NCI-H1105 treated with DMSO at 0.1 percent for 48 hours (cell line): ENCODE data around the gene NEO1.
"Not testable (repeated sequence)": the region's sequence is repeated elsewhere in the genome, so short reads cannot be mapped to it uniquely, and the experiment has no call there.

Experiments
- DNase-seq: peaks from one replicate; lab custom pipeline; 2025; lab: John Stamatoyannopoulos, UW

The NEO1 gene

DNA sequence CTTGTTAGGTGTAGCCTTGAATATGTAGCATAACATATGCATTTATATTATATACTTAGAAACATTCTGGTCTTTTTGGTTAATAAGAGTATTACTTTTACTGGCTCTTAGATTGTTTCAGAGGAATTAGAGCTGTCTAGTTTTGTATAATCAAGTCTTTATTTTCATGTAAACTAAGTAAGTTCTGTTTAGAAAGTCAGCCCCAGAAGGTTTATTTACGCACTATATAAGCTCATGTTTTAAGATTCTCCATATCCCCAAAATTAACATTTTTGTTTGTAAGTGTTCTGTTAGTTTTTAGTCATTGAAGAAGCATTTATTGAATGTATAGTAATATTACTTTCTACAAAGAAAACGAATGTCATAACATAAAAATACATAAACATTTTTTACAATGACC lies 158.4 kb downstream of the NEO1 start:
- DNase-seq, result no peak

DNA sequence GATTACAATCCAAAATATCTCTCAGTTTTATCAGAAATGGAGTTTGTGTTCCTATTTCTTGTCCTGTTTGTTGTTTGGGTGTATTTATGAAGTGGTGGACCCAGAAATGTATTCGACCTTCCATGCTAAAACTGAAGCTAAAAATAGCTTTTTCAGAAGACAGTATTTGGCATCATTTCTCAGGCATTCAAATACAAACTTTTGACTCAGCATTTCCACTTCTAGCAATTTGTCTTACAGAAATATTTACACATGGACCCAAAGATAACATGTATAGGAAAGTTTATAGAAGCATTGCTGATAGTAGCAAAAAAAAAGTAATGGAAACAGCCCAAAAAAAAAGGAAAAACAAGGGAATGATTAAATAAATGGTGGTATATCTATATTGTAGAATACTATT lies 160.2 kb downstream of the NEO1 start:
- no peak for DNase-seq

DNA sequence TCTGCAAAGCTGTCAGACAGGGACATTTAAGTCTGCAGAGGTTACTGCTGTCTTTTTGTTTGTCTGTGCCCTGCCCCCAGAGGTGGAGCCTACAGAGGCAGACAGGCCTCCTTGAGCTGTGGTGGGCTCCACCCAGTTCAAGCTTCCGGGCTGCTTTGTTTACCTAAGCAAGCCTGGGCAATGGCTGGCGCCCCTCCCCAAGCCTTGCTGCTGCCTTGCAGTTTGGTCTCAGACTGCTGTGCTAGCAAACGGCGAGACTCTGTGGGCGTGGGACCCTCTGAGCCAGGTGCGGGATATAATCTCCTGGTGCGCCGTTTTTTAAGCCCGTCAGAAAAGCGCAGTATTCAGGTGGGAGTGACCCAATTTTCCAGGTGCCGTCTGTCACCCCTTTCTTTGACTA lies 169.2 kb downstream of the NEO1 start:
- DNase-seq, result not testable (repeated sequence)

DNA sequence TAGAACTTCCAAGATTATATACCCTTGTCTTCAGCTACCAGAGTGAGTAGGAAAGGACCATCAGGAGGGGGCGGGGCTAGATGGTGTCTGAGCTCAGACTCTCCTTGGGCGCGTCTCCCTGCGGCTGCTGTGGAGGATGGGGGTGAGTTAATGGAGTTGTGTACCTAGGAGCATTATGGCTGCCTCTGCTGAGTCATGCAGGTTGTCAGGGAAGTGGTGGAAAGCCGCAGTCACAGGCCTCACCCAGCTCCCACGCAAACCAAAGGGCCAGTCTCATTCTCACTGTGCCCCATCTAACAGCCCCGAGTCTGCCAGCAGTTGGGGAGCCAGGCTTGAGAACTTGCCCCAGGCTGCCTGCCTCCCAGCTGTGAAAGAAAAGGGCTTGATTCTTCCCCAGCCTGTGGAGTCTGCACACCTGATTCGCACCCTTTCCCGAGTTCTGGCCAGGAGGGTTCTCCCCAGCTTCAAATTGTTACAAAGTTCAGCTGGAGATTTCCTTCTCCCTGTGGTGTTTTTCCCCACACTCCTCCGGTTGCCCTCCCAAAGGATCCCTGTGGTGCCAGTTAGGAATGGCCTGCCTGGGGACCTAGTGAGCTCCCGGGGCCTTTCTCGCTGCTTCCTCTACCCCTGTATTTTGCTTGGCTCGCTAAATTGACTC lies 173.2 kb downstream of the NEO1 start:
- DNase-seq, result no peak

DNA sequence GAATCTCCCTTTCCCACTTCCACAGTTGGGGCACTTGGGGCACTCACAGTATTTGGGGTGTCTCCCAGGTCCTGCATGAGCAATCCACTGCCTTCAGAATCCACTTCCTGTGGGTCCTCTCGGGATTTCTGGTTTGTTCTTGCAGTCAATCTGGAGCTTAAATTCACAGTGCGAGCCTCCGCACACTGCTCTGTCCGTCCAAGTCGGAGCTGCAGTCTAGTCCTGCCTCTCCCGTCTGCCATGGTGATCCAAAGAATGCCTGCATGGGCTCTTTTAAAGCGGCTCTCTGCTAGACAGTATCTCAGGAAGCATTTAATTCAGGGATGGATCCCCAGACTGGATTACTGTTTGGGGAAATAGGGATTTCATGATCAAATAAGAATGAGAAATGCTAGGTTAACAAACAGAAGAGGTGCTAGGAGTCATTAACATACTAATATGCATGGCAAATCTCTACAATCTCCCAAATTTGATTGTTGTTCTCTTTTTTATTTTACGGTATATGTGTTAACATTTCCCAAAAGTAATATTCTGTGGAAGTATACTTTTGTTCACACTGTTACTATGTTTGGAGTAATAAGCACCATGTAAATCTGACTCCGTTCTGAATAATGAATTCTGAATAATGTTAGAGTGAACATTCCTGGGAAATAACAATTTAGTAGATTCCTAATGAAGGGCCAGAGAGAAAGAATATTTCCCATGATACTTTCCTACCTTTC lies 174.0 kb downstream of the NEO1 start:
- no peak for DNase-seq

DNA sequence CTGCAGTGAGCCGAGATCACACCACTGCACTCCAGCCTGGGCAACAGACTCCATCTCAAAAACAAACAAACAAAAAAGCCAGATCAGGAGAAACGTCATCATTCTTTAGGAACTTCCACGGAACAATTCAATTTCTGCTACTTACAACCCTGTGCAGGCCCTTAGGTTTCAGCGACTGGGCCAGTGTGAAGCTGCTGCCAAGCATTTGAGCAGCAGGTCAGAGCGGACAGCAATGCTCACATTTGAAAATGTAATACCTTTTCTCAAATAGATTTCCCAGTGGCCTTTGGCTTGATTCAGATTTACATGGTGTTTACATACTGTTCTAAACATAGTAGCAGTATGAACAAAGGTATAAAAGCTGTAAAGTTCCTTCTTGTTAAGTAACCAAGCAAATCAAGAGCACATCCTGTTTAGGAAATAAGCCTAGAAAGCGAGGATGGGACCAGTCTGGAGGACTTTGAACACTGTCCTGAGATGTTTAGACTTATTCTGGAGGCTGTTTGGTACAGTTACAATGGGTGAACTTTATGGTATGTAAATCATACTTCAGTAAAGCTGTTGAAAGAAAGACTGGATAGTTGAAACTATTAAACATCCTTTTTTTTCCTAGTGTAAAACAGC lies 175.3 kb downstream of the NEO1 start:
- no peak for DNase-seq

DNA sequence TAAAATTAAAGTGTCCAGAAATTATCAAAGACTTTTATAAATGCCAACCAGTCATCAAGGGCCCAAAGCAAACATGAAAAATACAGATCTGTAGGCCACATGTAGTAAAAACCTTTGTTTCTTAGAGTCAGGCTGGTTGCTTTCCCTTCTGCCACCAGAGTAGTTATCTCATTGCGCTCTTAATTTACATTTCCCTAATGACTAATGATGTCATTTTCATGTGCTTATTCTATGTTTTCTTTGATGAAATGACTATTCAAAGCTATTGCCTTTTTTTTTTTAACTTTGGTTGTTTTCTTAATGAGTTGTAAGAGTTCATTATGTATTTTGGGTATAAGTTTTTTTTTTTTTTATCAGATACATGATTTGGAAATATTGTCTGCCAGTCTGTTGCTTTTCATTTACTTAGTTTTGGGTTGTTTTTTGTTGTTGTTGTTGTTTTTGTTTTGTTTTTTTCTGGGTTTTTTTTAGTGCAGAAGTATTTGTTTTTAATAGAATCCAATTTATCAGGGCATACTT lies 175.9 kb downstream of the NEO1 start:
- DNase-seq, result no peak

DNA sequence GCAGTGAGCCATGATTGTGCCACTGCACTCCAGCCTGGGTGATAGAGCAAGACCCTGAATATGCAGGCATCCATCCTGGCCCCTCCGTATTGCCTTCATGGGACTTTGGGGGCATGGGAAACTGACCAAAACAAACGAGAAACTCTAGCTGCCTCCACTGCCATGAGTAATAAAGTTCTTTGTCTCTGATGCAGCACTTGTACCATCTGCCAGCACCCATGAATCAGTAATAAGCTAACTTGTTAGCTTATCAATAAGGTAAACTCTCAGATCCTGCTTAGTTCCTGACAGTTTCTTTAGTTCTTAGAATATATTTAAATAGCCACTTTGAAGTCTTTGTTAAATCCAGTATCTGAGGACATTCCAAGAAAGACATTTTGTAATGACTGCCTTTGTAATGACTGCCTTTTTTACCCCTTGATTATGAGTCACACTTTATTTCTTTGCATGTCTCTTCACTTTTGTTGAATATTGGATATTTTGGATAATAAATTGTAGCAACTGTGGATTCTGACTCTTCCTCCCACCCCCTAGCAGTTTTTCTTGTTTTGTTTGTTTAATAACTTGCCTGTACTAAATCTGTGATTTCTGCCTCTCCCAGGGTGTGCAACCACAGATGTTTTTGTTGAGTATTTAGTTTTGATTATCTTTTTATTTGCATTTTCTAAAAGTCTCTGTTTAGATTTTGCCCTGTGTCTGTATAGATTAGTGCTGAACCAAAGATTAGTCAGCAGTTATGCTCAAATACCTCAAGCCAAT lies 179.6 kb downstream of the NEO1 start:
- no peak for DNase-seq

DNA sequence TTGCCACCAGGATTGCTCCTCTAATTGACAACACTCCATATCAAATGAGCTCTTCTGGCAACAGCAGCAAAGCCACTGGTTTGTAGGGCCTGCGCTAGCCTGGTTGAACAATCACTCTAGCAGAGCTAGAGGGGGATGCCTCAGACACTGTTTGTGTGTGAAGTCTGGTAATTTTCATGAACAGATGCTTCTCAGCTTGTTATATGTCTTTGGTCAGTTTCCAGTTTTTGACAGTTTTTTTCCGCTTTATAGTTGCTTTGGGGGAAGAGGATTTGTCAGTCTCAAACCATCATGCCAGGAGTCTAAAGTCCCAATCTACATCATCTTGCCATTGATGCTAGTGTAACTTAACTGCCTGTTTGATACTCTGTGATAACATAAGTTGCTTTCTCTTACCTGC lies 180.5 kb downstream of the NEO1 start:
- no peak for DNase-seq

DNA sequence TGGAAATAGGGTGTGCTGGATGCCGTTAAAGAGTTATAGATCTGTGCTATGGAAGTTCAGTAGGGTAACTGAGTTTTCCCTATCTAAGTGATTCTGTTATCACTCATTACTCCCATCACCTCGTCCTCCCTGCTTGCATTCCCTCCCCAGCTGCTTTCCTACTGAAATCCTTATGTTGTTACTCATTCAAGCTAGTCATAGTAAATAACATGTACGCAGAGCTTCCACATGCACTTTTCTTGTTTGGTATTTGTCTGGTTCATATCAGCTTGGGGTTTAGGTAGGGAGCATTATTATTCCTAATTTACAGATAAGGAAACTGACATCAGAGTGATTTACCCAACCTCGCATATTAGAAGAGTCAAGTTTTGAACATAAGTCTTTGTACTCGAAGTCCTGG lies 181.4 kb downstream of the NEO1 start:
- no peak for DNase-seq

DNA sequence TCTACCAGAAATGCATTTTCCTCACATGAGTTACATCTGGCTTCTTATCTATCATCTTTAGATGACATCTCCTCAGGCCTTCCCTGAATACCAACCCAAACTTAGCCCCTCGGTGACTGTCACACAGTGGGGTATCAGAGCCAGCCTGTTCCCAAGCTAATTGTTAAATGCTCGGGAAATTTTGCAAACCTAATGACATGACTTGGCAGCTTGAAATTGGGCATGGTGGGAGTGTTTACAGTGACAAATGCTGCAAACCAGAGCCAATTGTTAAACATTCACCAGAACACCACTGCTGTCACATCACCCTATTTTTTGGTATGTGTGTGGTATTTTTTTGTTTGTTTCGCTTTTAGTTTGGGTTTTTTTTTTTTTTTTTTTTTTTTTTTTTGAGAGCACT lies 185.6 kb downstream of the NEO1 start:
- DNase-seq, result no peak

DNA sequence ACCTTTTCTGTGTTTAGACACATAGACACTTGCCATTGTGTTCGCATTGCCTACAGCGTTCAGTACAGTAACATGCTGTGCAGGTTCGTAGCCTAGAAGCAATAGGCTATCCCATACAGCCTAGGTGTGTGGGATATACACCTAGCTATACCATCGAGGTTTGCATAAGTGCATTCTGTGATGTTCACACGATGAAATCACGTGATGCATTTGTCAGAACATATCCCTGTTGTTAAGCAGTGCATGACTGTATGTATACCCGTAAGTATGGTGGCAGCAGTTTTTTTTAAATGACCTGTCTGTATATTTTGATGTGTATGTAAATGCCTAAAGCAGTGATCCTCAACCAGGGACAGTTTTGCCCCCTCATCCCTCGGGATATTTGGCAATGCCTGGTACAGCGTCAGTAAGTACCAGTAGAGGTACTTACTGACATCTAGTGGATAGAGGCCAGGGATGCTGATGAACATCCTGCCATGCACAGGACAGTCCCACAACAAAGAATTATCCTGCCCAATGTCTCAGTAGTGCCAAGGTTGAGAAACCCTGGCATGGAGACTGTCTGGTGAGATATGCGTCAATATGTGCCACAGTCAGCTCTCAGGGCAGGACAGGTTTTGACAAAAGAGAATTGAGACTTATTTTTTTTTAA lies 187.4 kb downstream of the NEO1 start:
- no peak for DNase-seq

DNA sequence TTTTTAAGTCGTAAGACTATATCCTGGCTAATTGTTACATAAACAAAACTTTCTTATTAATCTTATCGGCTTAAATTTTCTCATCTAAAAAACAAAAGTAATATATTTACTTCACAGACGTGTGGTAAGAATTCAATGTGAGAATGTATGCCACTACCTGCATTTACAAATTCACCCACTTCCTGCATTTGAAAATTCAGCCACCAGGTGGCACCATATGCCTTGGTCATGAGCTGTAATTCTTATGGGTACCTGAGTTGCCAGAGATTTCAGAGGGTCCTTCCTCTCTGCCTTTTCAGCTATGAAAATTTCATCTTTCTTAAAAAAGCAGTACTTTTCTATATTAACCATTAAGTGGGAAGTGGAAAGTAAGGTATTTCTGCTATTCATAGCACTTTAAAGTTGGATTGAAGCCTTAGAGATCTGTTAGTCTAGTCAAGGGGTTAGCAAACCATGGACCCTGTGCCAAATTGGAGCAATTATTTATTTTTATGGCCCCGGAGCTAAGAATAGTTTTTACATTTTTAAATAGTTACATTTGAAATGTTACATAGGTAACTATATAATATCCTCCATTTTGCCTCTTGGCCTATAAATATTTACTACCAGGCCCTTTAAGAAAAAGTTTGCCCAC lies 188.7 kb downstream of the NEO1 start:
- DNase-seq, result peak; percentile 61

DNA sequence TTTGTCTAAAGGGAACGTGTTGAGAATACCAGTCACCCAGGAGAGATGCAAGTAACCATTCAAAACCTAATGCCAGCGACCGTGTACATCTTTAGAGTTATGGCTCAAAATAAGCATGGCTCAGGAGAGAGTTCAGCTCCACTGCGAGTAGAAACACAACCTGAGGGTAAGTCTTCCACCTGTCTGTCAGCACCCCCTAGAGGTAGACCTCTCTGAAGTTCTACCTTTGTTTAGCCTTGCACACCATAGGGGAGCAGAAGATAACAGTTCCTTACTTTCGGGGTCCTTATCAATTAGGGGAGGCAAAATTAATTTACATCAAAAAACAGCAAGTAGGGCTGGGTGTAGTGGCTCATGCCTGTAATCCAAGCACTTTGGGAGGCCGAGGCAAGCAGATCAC lies 192.1 kb downstream of the NEO1 start:
- peak; percentile 46 for DNase-seq

DNA sequence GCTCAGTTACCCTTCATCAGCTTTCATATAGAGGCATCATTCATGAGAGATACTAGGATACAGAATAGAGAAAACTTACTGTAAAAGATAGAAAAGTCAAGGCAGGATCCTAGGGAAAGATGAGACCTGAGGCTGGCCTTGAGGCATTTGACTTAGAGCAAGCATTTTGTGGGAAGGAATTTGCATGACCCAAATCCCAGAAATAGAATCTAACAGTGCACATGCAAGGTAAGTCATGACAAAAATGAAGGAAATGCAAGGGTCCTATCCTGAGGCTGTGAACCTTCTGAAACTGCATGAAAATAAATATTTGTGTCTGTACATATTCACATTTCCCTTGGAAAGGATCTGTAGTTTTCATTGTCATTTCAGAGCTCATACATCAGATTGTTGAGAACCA lies 194.2 kb downstream of the NEO1 start:
- no peak for DNase-seq

DNA sequence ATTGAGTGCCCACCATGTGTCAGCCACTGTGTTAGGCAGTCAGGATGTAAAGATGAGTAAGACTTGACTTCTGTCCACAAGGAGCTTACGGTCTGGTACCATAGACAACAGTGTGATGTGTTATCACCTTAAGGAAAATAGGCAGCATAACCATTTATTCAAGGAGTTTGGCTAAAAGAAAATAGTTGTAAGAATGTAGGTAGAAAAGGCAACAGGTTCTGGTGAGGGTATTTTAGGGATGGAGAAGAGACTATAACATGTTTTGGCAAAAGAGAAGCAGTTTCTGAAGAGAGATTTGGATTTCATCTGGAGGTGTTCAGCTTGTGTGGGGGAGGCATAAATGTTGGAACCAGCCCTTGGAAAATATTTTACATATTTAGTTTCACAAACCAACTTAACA lies 194.6 kb downstream of the NEO1 start:
- no peak for DNase-seq

DNA sequence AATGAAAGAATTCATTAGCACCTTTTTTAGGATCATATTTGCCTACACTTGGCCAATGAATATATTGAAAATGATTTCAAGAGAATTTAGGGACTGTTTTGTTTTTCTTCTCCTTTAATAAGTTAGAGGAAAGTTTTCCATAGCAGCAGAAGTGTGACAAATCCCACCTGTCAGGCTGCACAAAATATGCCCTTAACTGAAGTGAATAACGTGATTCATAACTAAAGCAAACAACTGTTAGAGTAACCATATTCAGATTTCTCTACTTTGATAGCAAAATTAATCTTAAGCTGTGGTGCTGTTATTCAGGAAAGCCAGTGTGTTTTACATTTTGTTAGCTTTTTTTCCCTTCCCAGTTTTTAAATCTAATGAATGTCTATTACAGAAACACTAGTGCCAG lies 195.1 kb downstream of the NEO1 start:
- DNase-seq, result no peak

DNA sequence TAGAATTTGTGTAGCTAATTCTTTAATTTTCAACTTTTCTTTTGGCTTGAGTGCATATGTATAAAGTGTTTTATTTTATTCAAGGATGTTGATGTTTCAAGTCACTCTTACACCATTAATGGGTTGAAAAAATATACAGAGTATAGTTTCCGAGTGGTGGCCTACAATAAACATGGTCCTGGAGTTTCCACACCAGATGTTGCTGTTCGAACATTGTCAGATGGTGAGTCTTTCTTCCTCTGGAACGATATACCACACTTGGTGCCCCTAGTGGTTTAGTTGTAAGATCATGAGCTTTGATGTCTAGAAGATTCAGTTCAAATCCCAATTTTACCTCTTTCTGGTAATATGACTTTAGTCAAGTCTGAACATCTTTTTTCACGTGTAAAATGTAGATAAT lies 197.2 kb downstream of the NEO1 start:
- no peak for DNase-seq

DNA sequence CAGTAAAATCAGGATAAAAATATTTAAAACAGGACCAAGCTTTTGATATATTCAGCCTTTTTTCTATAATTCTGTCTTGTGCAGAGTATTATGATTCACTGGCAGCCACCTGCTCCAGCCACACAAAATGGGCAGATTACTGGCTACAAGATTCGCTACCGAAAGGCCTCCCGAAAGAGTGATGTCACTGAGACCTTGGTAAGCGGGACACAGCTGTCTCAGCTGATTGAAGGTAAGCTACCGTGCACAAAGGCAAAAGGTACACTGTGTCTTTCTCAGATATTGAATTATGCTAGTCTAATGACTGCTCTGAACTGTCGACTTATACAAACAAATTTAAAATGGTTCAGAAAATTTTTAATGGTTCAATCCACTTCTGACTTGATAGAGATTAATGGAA lies 202.3 kb downstream of the NEO1 start:
- DNase-seq, result no peak

DNA sequence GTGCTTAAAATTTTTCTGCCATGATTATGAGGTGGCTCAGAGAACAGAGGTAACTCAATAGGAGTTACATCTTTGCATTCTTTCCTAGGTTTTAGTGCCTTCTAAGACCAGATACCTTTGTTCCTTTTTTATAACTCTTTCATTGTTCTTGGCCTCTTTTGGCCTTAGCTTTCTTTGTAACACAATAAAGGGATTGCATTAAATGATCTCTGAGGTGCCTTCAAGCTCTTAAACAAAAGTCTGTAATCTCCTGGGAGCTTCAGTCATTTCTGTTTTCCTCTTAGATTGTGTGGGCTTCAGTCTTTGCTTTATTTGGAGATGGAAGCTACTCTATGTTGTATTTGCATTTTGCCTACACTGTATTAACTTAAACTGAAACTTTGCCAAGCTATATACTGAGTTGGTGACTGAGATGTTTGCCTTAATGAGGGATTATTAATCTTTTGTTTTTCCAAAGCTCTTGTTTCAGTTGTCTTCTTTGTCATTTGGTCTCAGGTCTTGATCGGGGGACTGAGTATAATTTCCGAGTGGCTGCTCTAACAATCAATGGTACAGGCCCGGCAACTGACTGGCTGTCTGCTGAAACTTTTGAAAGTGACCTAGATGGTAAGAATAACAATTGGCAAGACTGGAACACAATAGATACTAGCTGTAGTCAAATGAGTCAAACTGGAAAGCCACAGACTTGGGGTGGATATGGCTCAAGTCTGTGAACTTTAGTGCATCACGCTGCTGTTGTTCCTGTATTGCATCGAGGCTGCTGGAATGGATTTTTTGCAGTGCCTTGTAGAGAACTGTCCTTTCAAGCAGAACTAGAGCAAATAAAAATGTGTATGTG lies 206.2 kb downstream of the NEO1 start:
- no peak for DNase-seq

DNA sequence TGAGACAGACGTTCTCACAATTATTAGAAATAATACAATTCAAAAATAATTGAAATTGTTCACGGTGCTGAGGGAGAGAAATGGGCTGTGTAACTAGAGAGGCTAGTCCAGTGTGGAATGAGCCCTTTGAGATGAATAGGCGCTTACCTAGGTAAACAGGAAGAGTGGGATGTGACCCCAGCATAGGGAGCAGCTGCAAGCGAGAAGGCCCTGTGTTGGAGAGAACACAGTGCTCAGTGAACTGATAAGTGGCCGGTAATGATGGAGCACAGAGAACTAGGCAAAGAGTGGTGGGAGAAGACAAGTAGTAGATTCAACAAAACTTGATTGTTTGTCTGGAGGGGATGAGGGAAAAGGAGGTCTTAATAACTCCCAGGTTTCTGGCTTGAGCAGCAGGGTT lies 212.6 kb downstream of the NEO1 start:
- DNase-seq, result no peak
